Cardiac muscle cell (in vitro differentiated cells and primary cell): Measurements from ENCODE around the gene GBF1. TPM values are rescaled to one million over a fixed set of nuclear protein-coding genes. Genes with fewer than 3 reads are reported as not detected.

Experiments
- DNase-seq, 2 donors: peaks; one replicate each; pipeline versions ENCODE4 v3.0.0 to v3.0.0-alpha.2; 2010 to 2017; ENCODE audit warnings: low read depth in 1 of 2, low spot score in 1 of 2
- H3K27ac ChIP-seq: fragments of 200-600 bp; sonication (generic); 2 replicates; pipeline ENCODE4 v1.5.1; 2016
- H3K27me3 ChIP-seq: fragments of 200-600 bp; sonication (generic); 2 replicates; pipeline ENCODE4 v1.6.0; 2016; ENCODE audit warnings: control low read depth
- H3K36me3 ChIP-seq: fragments of 200-600 bp; sonication (generic); 2 replicates; pipeline ENCODE4 v1.5.1; 2016; ENCODE audit warnings: control low read depth
- H3K4me1 ChIP-seq: fragments of 200-600 bp; sonication (generic); 2 replicates; pipeline ENCODE4 v1.8.1; 2017; ENCODE audit warnings: low read depth, mild to moderate bottlenecking, mixed run types
- H3K4me3 ChIP-seq: fragments of 200-600 bp; sonication (generic); 2 replicates; pipeline ENCODE4 v1.5.1; 2016; ENCODE audit warnings: mild to moderate bottlenecking
- H3K9me3 ChIP-seq: fragments of 200-600 bp; sonication (generic); 2 replicates; pipeline ENCODE4 v1.5.1; 2017; ENCODE audit warnings: low read depth, mild to moderate bottlenecking, control low read depth
- polyA plus RNA-seq: library from polyadenylated mRNA; unstranded; fragments of >200 nt; fragmentation: Nextera tagmentation; extraction: Ambion mirVana; gene quantifications from 2 replicates; pipeline ENCODE4 v1.2.1, GENCODE V29; 2016
- total RNA-seq: library from RNA; depleted of rRNA; stranded (reverse); fragments of >200 nt; gene quantifications from 2 replicates; pipeline ENCODE4 v1.2.3, GENCODE V29; 2016
- TF ChIP-seq, protein P1 (sequence below): IDR thresholded peaks from 2 replicates; pipeline ENCODE4 v1.5.1; 2012; ENCODE audit warnings: low read depth, mild to moderate bottlenecking, low read length

The GBF1 gene
- total and polyA plus RNA-seq, 2 experiments from 2014 or later: 42.1 to 75.6 TPM

DNA sequence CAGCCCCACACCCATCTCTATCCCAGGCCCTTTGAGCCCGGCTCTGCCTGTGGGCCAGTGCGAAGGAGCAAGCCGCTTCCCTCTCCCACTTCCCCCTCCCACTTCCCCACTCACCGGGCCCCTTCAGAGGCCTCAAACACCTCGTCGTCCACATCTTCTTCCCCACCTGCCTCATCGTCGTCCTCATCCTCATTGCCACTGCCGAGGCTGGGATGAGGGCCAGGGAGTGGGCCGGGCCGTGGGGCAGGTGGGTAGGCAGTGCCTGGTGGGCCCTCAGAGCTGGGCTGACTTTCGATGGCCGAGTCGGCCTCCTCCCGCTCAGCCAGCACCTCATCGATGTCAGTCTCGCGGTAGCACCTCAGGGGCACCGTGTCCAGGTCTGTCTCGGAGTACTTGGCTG, 169.4 kb downstream of the GBF1 start:
- H3K27ac ChIP-seq: no peak overlapping the region
- peaks cover 22% of the 10 kb centered on the region for H3K27me3 ChIP-seq
- no peak for DNase-seq
- H3K36me3 ChIP-seq: no peaks in the 10 kb centered on the region
- TF ChIP-seq, protein P1, sequence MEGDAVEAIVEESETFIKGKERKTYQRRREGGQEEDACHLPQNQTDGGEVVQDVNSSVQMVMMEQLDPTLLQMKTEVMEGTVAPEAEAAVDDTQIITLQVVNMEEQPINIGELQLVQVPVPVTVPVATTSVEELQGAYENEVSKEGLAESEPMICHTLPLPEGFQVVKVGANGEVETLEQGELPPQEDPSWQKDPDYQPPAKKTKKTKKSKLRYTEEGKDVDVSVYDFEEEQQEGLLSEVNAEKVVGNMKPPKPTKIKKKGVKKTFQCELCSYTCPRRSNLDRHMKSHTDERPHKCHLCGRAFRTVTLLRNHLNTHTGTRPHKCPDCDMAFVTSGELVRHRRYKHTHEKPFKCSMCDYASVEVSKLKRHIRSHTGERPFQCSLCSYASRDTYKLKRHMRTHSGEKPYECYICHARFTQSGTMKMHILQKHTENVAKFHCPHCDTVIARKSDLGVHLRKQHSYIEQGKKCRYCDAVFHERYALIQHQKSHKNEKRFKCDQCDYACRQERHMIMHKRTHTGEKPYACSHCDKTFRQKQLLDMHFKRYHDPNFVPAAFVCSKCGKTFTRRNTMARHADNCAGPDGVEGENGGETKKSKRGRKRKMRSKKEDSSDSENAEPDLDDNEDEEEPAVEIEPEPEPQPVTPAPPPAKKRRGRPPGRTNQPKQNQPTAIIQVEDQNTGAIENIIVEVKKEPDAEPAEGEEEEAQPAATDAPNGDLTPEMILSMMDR: no peak
- H3K4me3 ChIP-seq: no peak overlapping the region
- H3K4me1 ChIP-seq: peaks cover 8% of the 10 kb centered on the region
- no peaks in the 10 kb centered on the region for H3K9me3 ChIP-seq

DNA sequence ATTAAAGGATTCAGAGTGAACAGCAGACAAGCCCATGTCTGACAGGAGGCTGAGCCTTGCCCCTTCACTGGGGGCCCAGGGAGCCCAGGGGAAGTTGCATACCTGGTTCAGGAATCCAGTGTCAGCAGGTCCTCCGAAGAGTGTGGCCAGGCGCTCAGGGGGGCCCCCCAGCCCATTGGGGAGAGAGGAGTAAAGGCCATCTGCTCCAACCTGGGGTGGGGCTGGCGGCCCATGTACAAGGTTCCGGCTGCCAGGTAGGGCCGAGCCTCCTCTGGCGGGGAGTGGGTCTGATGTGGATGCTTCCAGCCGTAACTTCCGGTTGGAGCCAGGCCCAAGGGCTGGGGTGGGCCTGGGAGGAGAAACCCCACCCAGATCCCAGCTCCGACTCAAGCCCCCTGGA, 171.0 kb downstream of the GBF1 start:
- Histone ChIP-seq H3K9me3 (no peaks in the 10 kb centered on the region), H3K4me3 (no peak overlapping the region), H3K36me3 (no peaks in the 10 kb centered on the region), H3K4me1 (peaks cover 12% of the 10 kb centered on the region), H3K27ac (no peak overlapping the region), H3K27me3 (peaks cover 11% of the 10 kb centered on the region)
- TF ChIP-seq, protein P1: no peak
- DNase-seq: no peak

DNA sequence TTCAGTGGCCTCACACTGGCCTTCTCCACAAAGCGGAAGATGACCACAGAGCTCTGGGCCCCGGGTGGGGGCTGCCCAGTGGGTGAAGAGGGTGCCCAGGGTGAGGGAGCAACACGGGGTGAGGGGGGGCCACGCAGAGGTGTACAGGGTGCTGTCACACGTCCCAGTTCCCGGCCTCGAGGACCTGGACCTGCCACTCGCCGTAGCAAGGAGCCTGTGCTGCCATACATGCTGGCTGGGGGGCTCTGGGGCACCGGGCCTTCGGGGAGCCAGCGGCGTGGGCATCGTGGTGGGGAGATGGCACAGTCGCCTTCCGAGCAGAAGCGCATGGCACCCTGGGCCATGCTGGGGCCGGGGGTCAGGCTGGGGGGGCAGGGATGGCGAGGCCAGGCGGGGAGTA, 171.4 kb downstream of the GBF1 start:
- Histone ChIP-seq H3K27ac (no peak overlapping the region), H3K36me3 (no peaks in the 10 kb centered on the region), H3K4me3 (no peak overlapping the region), H3K4me1 (peaks cover 12% of the 10 kb centered on the region), H3K27me3 (peaks cover 7% of the 10 kb centered on the region), H3K9me3 (no peaks in the 10 kb centered on the region)
- TF ChIP-seq, protein P1: no peak
- DNase-seq: no peak

DNA sequence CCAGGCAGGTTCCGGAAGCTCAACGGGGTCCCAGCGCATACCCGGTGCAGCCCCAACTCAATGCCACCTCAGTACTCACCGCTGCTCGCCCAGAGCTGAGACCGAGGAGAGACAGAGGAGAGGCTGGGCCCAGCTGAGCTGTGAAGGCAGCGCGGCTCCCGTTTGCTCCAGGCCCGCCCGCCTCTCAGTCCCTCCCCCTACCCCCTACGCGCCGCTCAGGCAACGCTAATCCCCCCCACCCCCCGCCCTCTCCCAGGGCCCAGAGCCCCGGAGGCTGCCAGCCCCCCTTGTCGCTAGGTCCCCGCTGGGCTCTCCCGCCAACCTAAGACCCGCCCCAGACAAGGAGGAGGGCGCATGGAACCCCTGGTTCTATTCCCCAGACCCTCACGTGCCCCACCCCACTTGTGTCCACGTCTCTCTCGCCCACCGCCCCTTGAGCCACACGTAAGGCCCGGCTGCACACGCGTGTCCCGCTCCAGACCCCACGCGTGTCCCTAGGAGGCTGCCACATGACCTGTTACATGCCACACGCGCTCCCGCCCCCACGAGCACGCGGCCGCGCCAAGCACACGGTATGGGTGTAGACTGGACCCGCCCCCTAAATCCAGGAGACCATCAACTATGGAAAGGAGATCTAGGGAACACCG, 173.4 kb downstream of the GBF1 start, which contains the start of gene PSD:
PSD (minus strand) TSS at position 164 of the 647 bp plus-strand sequence. CDS start 1,747 bp downstream, outside the sequence.
- Histone ChIP-seq H3K9me3 (no peaks in the 10 kb centered on the region), H3K4me1 (peaks cover 19% of the 10 kb centered on the region), H3K36me3 (peaks cover 7% of the 10 kb centered on the region), H3K27ac (no peak within 1 kb of the TSS), H3K4me3 (peak within 1 kb of the TSS; percentile 55), H3K27me3 (no peaks in the 10 kb centered on the region)
- DNase-seq: peak in 1 of 2 donors; percentile 32
- TF ChIP-seq, protein P1: no peak

DNA sequence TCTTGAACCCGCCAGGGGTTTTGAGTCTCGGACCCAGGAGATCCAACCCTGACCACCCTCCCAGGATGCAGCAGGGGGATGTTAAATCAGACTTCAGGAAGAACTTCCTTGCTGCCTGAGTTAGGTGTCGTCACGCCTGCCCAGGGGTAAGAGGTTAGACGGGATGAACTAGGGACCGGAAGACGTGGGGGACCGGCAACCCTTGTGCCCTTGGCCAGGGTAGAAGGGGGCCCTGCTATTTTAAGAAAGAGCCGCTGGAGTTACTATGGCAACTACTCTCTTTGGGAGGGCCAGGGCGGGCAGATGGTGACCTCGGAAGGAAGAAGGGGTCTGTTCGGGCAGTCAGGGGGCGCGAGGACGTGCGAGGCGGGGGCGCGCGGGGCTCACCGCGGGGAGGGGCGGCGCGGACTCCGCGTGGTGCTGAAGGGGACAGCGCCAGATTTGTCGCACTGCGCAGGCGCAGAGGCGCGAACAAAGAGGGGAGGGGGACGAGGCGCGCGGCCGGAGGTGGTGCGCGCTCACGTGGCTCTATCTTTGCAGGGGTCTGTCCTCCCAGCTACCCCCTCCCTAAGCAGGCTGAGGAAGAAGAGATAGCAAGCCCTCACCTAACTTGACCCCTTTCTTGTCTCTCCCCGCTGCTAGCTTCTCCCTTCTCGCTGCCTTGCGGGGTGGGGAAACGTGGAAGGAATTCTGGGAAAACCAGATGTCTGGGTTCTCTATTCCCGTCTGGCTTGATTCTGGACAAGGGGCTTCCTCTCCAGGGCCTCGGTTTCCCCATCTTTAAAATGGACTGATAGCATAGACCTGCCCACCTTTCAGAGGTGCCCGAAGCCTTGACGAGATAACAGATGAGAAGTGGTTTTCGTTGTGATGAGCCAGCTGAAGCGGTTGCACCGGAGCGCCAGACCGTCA, 174.2 kb downstream of the GBF1 start:
- TF ChIP-seq, protein P1: no peak
- Histone ChIP-seq H3K27ac (peak overlapping the region; percentile 86), H3K4me1 (peaks cover 19% of the 10 kb centered on the region), H3K36me3 (peaks cover 7% of the 10 kb centered on the region), H3K4me3 (peak overlapping the region; percentile 55), H3K27me3 (no peaks in the 10 kb centered on the region), H3K9me3 (no peaks in the 10 kb centered on the region)
- peak in 1 of 2 donors; percentile 82 for DNase-seq
